HepG2 (cell line): ENCODE results near the gene TLN1. TPM values are rescaled to one million over a fixed set of nuclear protein-coding genes. Genes with fewer than 3 reads are reported as not detected.

Experiments used
- ATF7 ChIP-seq, 2 experiments: fragments of 450-650 bp in 1 of 2; sonication (generic) in 1 of 2; formaldehyde crosslinking in 1 of 2; IDR thresholded peaks; 2 replicates each; pipeline versions ENCODE4 v1.4.0 to v1.6.1; 2016 to 2020; ENCODE audit warnings: antibody characterized with exemption in 1 of 2, mild to moderate bottlenecking in 1 of 2, missing genetic modification reagents in 1 of 2
- CC2D1A ChIP-seq: sonication (generic); formaldehyde crosslinking; IDR thresholded peaks from 2 replicates; pipeline ENCODE4 v1.8.1; 2023; ENCODE audit warnings: mild to moderate bottlenecking, missing genetic modification reagents
- DNMT3B ChIP-seq: conservative IDR thresholded peaks from 2 replicates; pipeline ENCODE4 v1.6.1; 2016; ENCODE audit warnings: missing biosample characterization, control low read depth
- FOXK1 ChIP-seq: sonication (generic); formaldehyde crosslinking; IDR thresholded peaks from 2 replicates; pipeline ENCODE4 v1.4.0; 2020; ENCODE audit warnings: low read depth, missing genetic modification reagents, borderline replicate concordance
- GATAD1 ChIP-seq: IDR thresholded peaks from 2 replicates; pipeline ENCODE4 v1.6.1; 2016; ENCODE audit warnings: missing genetic modification reagents, missing compliant biosample characterization
- GFI1 ChIP-seq: sonication (generic); formaldehyde crosslinking; IDR thresholded peaks from 2 replicates; pipeline ENCODE4 v1.5.0; 2020; ENCODE audit warnings: missing genetic modification reagents, mild to moderate bottlenecking, borderline replicate concordance
- HMGXB3 ChIP-seq: sonication (generic); formaldehyde crosslinking; IDR thresholded peaks from 2 replicates; pipeline ENCODE4 v1.4.0; 2020; ENCODE audit warnings: missing genetic modification reagents, borderline replicate concordance
- HNF1B ChIP-seq: sonication (generic); formaldehyde crosslinking; IDR thresholded peaks from 2 replicates; pipeline ENCODE4 v1.5.1; 2020; ENCODE audit warnings: mild to moderate bottlenecking, moderate library complexity, missing genetic modification reagents
- SAFB2 ChIP-seq: sonication (generic); formaldehyde crosslinking; IDR thresholded peaks from 2 replicates; pipeline ENCODE4 v1.5.1; 2020; ENCODE audit warnings: missing genetic modification reagents, low read depth, mild to moderate bottlenecking, borderline replicate concordance
- TCF7L2 ChIP-seq: IDR thresholded peaks from 2 replicates; pipeline ENCODE4 v1.6.1; 2011; ENCODE audit warnings: mild to moderate bottlenecking, low read depth, low read length, moderate library complexity
- TIGD3 ChIP-seq: sonication (generic); formaldehyde crosslinking; IDR thresholded peaks from 2 replicates; pipeline ENCODE4 v1.5.1; 2020; ENCODE audit warnings: mild to moderate bottlenecking, missing genetic modification reagents, borderline replicate concordance
- ZFY ChIP-seq: sonication (generic); formaldehyde crosslinking; IDR thresholded peaks from 2 replicates; pipeline ENCODE4 v1.4.0; 2020; ENCODE audit warnings: missing genetic modification reagents
- ZNF275 ChIP-seq: sonication (generic); formaldehyde crosslinking; IDR thresholded peaks from 2 replicates; pipeline ENCODE4 v1.8.0; 2022; ENCODE audit warnings: missing genetic modification reagents, mild to moderate bottlenecking, inconsistent platforms, borderline replicate concordance
- ZNF296 ChIP-seq: sonication (generic); formaldehyde crosslinking; conservative IDR thresholded peaks from 2 replicates; pipeline ENCODE4 v1.5.0; 2020; ENCODE audit warnings: mild to moderate bottlenecking, missing genetic modification reagents
- ZNF451 ChIP-seq: sonication (generic); formaldehyde crosslinking; IDR thresholded peaks from 2 replicates; pipeline ENCODE4 v1.5.0; 2020; ENCODE audit warnings: mild to moderate bottlenecking, missing genetic modification reagents
- ZNF547 ChIP-seq: sonication (generic); formaldehyde crosslinking; IDR thresholded peaks from 2 replicates; pipeline ENCODE4 v1.5.1; 2020; ENCODE audit warnings: mild to moderate bottlenecking, missing genetic modification reagents
- ZNF549 ChIP-seq: sonication (generic); formaldehyde crosslinking; IDR thresholded peaks from 2 replicates; pipeline ENCODE4 v1.5.0; 2020; ENCODE audit warnings: missing genetic modification reagents
- ZNF576 ChIP-seq: sonication (generic); formaldehyde crosslinking; IDR thresholded peaks from 2 replicates; pipeline ENCODE4 v1.4.0; 2020; ENCODE audit warnings: mild to moderate bottlenecking, missing genetic modification reagents
- ZNF615 ChIP-seq: sonication (generic); formaldehyde crosslinking; IDR thresholded peaks from 2 replicates; pipeline ENCODE4 v1.5.0; 2020; ENCODE audit warnings: mild to moderate bottlenecking, missing genetic modification reagents, borderline replicate concordance
- ZNF850 ChIP-seq: sonication (generic); formaldehyde crosslinking; conservative IDR thresholded peaks from 2 replicates; pipeline ENCODE4 v1.9.0; 2021; ENCODE audit warnings: mild to moderate bottlenecking, missing genetic modification reagents
- polyA plus RNA-seq, 8 experiments: library from polyadenylated mRNA; depleted of rRNA in 3 of 8; stranded (reverse) in 7 of 8; unstranded in 1 of 8; fragments of >200 nt; fragmentation: Illumina TruSeq in 4 of 8; extraction: Trizol in 4 of 8; gene quantifications; 2 replicates each; pipeline versions ENCODE4 v1.2.1 to v1.2.3, GENCODE V29; 2011 to 2016; ENCODE audit warnings: low read depth in 4 of 8, missing spikeins in 1 of 8, mixed read lengths in 1 of 8; ENCODE audit not compliant: insufficient read depth in 1 of 8
- total RNA-seq, 5 experiments: library from RNA; depleted of rRNA; stranded (reverse); fragments of >200 nt; fragmentation: Illumina TruSeq; extraction: Trizol; gene quantifications; 2 replicates each; pipeline ENCODE4 v1.2.3, GENCODE V29; 2016; ENCODE audit warnings: low read depth in 1 of 5

Gene TLN1
- total and polyA plus RNA-seq, 2 of the 13 experiments (the other 11 are each of a cell fraction or from before 2014, with no cell fraction given) = 35.2 to 51.8 TPM

GRCh38 chr9:35732185-35732799, at the start of gene TLN1, which contains the start of gene CREB3 (continued):
- no peak for TF ChIP-seq HMGXB3
- 0 out of 2 replicates have a peak, but pooled peaks have one; percentile 33 for TF ChIP-seq ZNF850 (CRISPR knock-in tag)
- peak; percentile 61 for TF ChIP-seq HNF1B
- no peak for TF ChIP-seq ZNF615 (CRISPR knock-in tag)
- TF ChIP-seq SAFB2 = no peak; the same call in 1 of the 2 replicates
- TF ChIP-seq ZNF576 (CRISPR knock-in tag) = no peak
- peak; percentile 77; the same call in 1 of the 2 replicates for TF ChIP-seq ZNF451 (CRISPR knock-in tag)
- peak; percentile 62; the same call in 1 of the 2 replicates for TF ChIP-seq GFI1 (CRISPR knock-in tag)
- TF ChIP-seq DNMT3B = peak; percentile 49; the same call in 1 of the 2 replicates
- 0 out of 2 replicates have a peak, but pooled peaks have one; percentile 37 for TF ChIP-seq ZNF296 (CRISPR knock-in tag)
- peak; percentile 78 for TF ChIP-seq ZFY (CRISPR knock-in tag)
- TF ChIP-seq ZNF275 (CRISPR knock-in tag) = no peak; the same call in 1 of the 2 replicates
- peak; percentile 74 for TF ChIP-seq ZNF547 (CRISPR knock-in tag)
- peak; percentile 90 for TF ChIP-seq GATAD1 (CRISPR knock-in tag)
- TF ChIP-seq TCF7L2 = no peak
- peak; percentile 76; the same call in 1 of the 2 replicates for TF ChIP-seq FOXK1 (CRISPR knock-in tag)
- peak; percentile 73; the same call in 1 of the 2 replicates for TF ChIP-seq ZNF549 (CRISPR knock-in tag)
- no peak for TF ChIP-seq CC2D1A (CRISPR knock-in tag)
- no peak for TF ChIP-seq ATF7 (IDR thresholded peaks at IDR 0.05)
- TF ChIP-seq ATF7 (CRISPR knock-in tag; IDR thresholded peaks at IDR 0.05) = no peak; the same call in 1 of the 2 replicates
- no peak; the same call in 1 of the 2 replicates for TF ChIP-seq TIGD3
